IMR-90 (cell line): ENCODE data around the gene PSMA7. TPM values are rescaled to one million over a fixed set of nuclear protein-coding genes. Genes with fewer than 3 reads are reported as not detected.
A peak's percentile ranks its signal among the peaks of the same experiment; 100 is the strongest.

Source experiments
- ATAC-seq: fragments of 200-7000 bp; cut with Tn5 transposase; 2 replicates; pipeline ENCODE4 v1.9.1; 2020; ENCODE audit warnings: low read depth, mild to moderate bottlenecking, moderate library complexity
- BruUV-seq: library from RNA; stranded (reverse); fragments of 400-500 nt; replicated peaks from 2 replicates; lab custom pipeline; 2021; lab: Mats Ljungman, UMichigan
- CTCF ChIA-PET: fragments of 300-600 bp; formaldehyde crosslinking; extraction: SDS; loops from one replicate; lab custom pipeline; 2021; ENCODE audit warnings: antibody characterized with exemption; lab: Yijun Ruan, JAX
- POLR2A ChIA-PET: fragments of 300-600 bp; sonication (Branson Sonifier 250); formaldehyde crosslinking; loops from one replicate; lab custom pipeline; 2022; ENCODE audit warnings: antibody characterized with exemption; ENCODE audit not compliant: unreplicated experiment; lab: Charles Lee
- DNase-seq: peaks from one replicate; pipeline ENCODE4 v3.0.0; 2013
- H2AFZ ChIP-seq: replicated peaks from 2 replicates; pipeline ENCODE3; 2013; ENCODE audit warnings: low read length, mild to moderate bottlenecking; ENCODE audit not compliant: poor library complexity
- H2AK5ac ChIP-seq: 2 replicates; pipeline ENCODE4 v1.6.1; 2013; ENCODE audit warnings: low read depth, low read length, inconsistent platforms
- H2AK9ac ChIP-seq: replicated peaks from 2 replicates; pipeline ENCODE3; 2013; ENCODE audit warnings: mild to moderate bottlenecking, low read depth, low read length, moderate library complexity; ENCODE audit not compliant: poor library complexity
- H2BK120ac ChIP-seq: 2 replicates; pipeline ENCODE4 v1.6.1; 2013; ENCODE audit warnings: low read depth, low read length, inconsistent platforms
- H2BK15ac ChIP-seq: 3 replicates; pipeline ENCODE4 v1.6.1; 2013; ENCODE audit warnings: low read depth, low read length, inconsistent platforms
- H2BK20ac ChIP-seq: 2 replicates; pipeline ENCODE4 v1.6.1; 2013; ENCODE audit warnings: low read depth, mild to moderate bottlenecking, inconsistent platforms, low read length, moderate library complexity
- H2BK5ac ChIP-seq: 2 replicates; pipeline ENCODE4 v1.6.1; 2013; ENCODE audit warnings: mild to moderate bottlenecking, low read depth, low read length, inconsistent platforms; ENCODE audit not compliant: poor library complexity, severe bottlenecking
- H3K14ac ChIP-seq: replicated peaks from 2 replicates; pipeline ENCODE4 v1.6.1; 2013; ENCODE audit warnings: low read depth, low read length, inconsistent platforms
- H3K18ac ChIP-seq: 2 replicates; pipeline ENCODE4 v1.6.1; 2013; ENCODE audit warnings: low read depth, low read length, control low read depth
- H3K23ac ChIP-seq: 2 replicates; pipeline ENCODE4 v1.6.1; 2013; ENCODE audit warnings: low read depth, low read length, inconsistent platforms
- H3K27ac ChIP-seq: 2 replicates; pipeline ENCODE4 v1.5.1; 2013; ENCODE audit warnings: mild to moderate bottlenecking, control low read depth, low read length; ENCODE audit not compliant: insufficient read depth
- H3K27me3 ChIP-seq: 2 replicates; pipeline ENCODE4 v1.6.1; 2013; ENCODE audit warnings: low read length; ENCODE audit not compliant: control insufficient read depth, insufficient read depth
- H3K36me3 ChIP-seq: 2 replicates; pipeline ENCODE4 v1.6.1; 2013; ENCODE audit warnings: low read length, mixed read lengths; ENCODE audit not compliant: control insufficient read depth, insufficient read depth
- H3K4ac ChIP-seq: 2 replicates; pipeline ENCODE4 v1.6.1; 2013; ENCODE audit warnings: low read depth, low read length, inconsistent platforms
- H3K4me1 ChIP-seq: 2 replicates; pipeline ENCODE4 v1.6.1; 2013; ENCODE audit warnings: low read length, mixed read lengths; ENCODE audit not compliant: control insufficient read depth, insufficient read depth
- H3K4me2 ChIP-seq: 2 replicates; pipeline ENCODE4 v1.6.1; 2013; ENCODE audit warnings: low read depth, mild to moderate bottlenecking, control low read depth, low read length, moderate library complexity
- H3K4me3 ChIP-seq: 2 replicates; pipeline ENCODE4 v1.5.1; 2013; ENCODE audit warnings: low read depth, mild to moderate bottlenecking, control low read depth, low read length, moderate library complexity; ENCODE audit not compliant: insufficient read depth
- H3K56ac ChIP-seq: 2 replicates; pipeline ENCODE4 v1.6.1; 2013; ENCODE audit warnings: low read length, inconsistent platforms; ENCODE audit not compliant: insufficient read depth; ENCODE audit errors: extremely low read depth
- H3K79me1 ChIP-seq, 2 experiments: 2 replicates each; pipeline ENCODE4 v1.6.1; 2013; ENCODE audit warnings: low read length in 2 of 2, inconsistent platforms in 1 of 2, low read depth in 1 of 2
- H3K9ac ChIP-seq: 2 replicates; pipeline ENCODE4 v1.6.1; 2013; ENCODE audit warnings: low read depth, low read length, control low read depth
- H3K9me1 ChIP-seq: 2 replicates; pipeline ENCODE4 v1.6.1; 2013; ENCODE audit warnings: low read length, inconsistent platforms; ENCODE audit not compliant: insufficient read depth
- H3K9me3 ChIP-seq: 2 replicates; pipeline ENCODE4 v1.6.1; 2013; ENCODE audit warnings: low read length; ENCODE audit not compliant: control insufficient read depth, insufficient read depth
- H4K20me1 ChIP-seq: 2 replicates; pipeline ENCODE4 v1.6.1; 2013; ENCODE audit warnings: low read length, inconsistent platforms; ENCODE audit not compliant: insufficient read depth
- H4K5ac ChIP-seq: 2 replicates; pipeline ENCODE4 v1.6.1; 2013; ENCODE audit warnings: mild to moderate bottlenecking, low read depth, low read length, control low read depth
- H4K8ac ChIP-seq, 2 experiments: 2 replicates each; pipeline ENCODE4 v1.6.1; 2013; ENCODE audit warnings: low read depth in 2 of 2, low read length in 2 of 2, control low read depth in 1 of 2, inconsistent platforms in 1 of 2
- H4K91ac ChIP-seq: 2 replicates; pipeline ENCODE4 v1.6.1; 2013; ENCODE audit warnings: low read depth, low read length, inconsistent platforms; ENCODE audit not compliant: insufficient read depth
- BHLHE40 ChIP-seq: fragments of 150-350 bp; IDR thresholded peaks from 2 replicates; pipeline ENCODE4 v1.6.1; 2016; ENCODE audit warnings: mild to moderate bottlenecking, low read depth, low read length
- FOS ChIP-seq: fragments of 150-350 bp; IDR thresholded peaks from 2 replicates; pipeline ENCODE4 v1.6.1; 2016; ENCODE audit warnings: low read depth, low read length
- MAFK ChIP-seq: IDR thresholded peaks from 2 replicates; pipeline ENCODE4 v1.6.1; 2012; ENCODE audit warnings: low read depth, low read length, improper control_type of control experiment
- MAZ ChIP-seq: IDR thresholded peaks from 2 replicates; pipeline ENCODE4 v1.6.1; 2012; ENCODE audit warnings: low read depth, mild to moderate bottlenecking, low read length, improper control_type of control experiment, moderate library complexity, borderline replicate concordance
- MXI1 ChIP-seq: IDR thresholded peaks from 2 replicates; pipeline ENCODE4 v1.6.1; 2012; ENCODE audit warnings: low read depth, mild to moderate bottlenecking, low read length, moderate library complexity, borderline replicate concordance
- NFE2L2 ChIP-seq: fragments of 150-350 bp; IDR thresholded peaks from 2 replicates; pipeline ENCODE4 v1.6.1; 2016; ENCODE audit warnings: low read depth, mild to moderate bottlenecking, low read length
- POLR2A ChIP-seq: IDR thresholded peaks from 2 replicates; pipeline ENCODE4 v1.6.1; 2012; ENCODE audit warnings: mild to moderate bottlenecking, low read depth, low read length
- RCOR1 ChIP-seq: IDR thresholded peaks from 2 replicates; pipeline ENCODE4 v1.6.1; 2012; ENCODE audit warnings: mild to moderate bottlenecking, low read length, improper control_type of control experiment; ENCODE audit not compliant: insufficient replicate concordance
- RFX5 ChIP-seq: IDR thresholded peaks from 2 replicates; pipeline ENCODE4 v1.8.0; 2012; ENCODE audit warnings: low read depth, mild to moderate bottlenecking, low read length, moderate library complexity
- SMC3 ChIP-seq: fragments of 150-350 bp; IDR thresholded peaks from 2 replicates; pipeline ENCODE4 v1.6.1; 2016; ENCODE audit warnings: low read depth, mild to moderate bottlenecking, antibody characterized with exemption, low read length, moderate library complexity
- WGBS, 2 experiments: methylation state at CpG; one replicate each; pipeline versions ENCODE4 v1.1.5 to v1.1.7; 2013; ENCODE audit warnings: missing lambda C conversion rate in 2 of 2; ENCODE audit not compliant: insufficient read length in 1 of 2; ENCODE audit errors: extremely low coverage in 2 of 2; 5-methylcytosine and 5-hydroxymethylcytosine counted together
- dilution Hi-C: fragments of 300-500 bp; cut with HindIII; formaldehyde crosslinking; loops from one replicate; pipeline ENCODE4 v1.14.3; 2018; ENCODE audit warnings: low sequenced_read_pairs; ENCODE audit not compliant: unreplicated experiment
- in situ Hi-C: fragments of 300-500 bp; cut with MboI; formaldehyde crosslinking; loops from 3 replicates; pipeline ENCODE4 v1.14.3; 2019; ENCODE audit warnings: low sequenced_read_pairs, inconsistent platforms, mixed read lengths
- intact Hi-C: fragments of 100-400 bp; cut with micrococcal nuclease; formaldehyde crosslinking; loops from 2 replicates; pipeline ENCODE4 v1.10.0; 2022
- polyA plus RNA-seq, 3 experiments: library from polyadenylated mRNA; depleted of rRNA; stranded (reverse); fragments of >200 nt; gene quantifications; 2 replicates each; pipeline ENCODE4 v1.2.3, GENCODE V29; 2012; ENCODE audit warnings: low replicate concordance in 1 of 3
- total RNA-seq: library from RNA; depleted of rRNA; stranded (reverse); fragments of >200 nt; gene quantifications from 2 replicates; pipeline ENCODE4 v1.2.3, GENCODE V29; 2012
- TF ChIP-seq, protein P1 (sequence below): conservative IDR thresholded peaks from 2 replicates; pipeline ENCODE4 v1.5.1; 2012; ENCODE audit warnings: mild to moderate bottlenecking, low read depth, low read length, improper control_type of control experiment
- TF ChIP-seq, protein P2 (sequence below): fragments of 150-350 bp; IDR thresholded peaks from 2 replicates; pipeline ENCODE4 v1.6.1; 2017; ENCODE audit warnings: mild to moderate bottlenecking, antibody characterized with exemption, low read length, low read depth
- TF ChIP-seq, protein P3 (sequence below): fragments of 150-350 bp; IDR thresholded peaks from 2 replicates; pipeline ENCODE4 v1.6.1; 2016; ENCODE audit warnings: low read depth, mild to moderate bottlenecking, low read length, moderate library complexity, borderline replicate concordance

PSMA7 gene
- total and polyA plus RNA-seq, 2 of the 4 experiments (the other 2 are of a cell fraction), result 417 to 458 TPM

DNA sequence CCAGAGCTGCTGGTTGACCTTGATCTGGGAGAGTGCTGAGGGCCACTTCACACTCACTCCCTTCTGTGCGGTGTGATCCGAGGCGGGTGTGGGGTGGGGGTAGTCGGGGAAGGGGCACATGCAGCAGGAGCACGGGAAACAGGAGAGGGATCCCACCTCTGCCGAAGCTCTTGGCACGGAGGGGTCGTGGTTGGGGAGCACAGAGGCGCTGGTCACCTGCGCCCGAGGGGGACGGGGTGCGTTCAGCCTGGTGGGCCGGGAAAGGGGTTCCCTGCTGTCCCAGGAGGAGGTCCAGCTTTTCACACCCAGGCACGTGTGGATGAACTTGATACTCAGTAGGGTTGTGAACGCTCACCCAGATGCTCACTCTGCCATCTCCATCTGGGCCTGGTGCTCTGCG lies 17.7 kb upstream of the PSMA7 start:
- no peak overlapping the region for H4K8ac ChIP-seq
- H3K36me3 ChIP-seq, result peaks cover 48% of the 10 kb centered on the region
- WGBS, 2 experiments, result 86% methylated on average over 1 of the region's 17 CpGs; no CpG with 5 or more reads in 1 of the 2 experiments
- no peak overlapping the region for H3K27ac ChIP-seq
- H4K20me1 ChIP-seq, result peaks cover 43% of the 10 kb centered on the region
- no peak overlapping the region for H3K9ac ChIP-seq
- H4K5ac ChIP-seq, result no peak overlapping the region
- no peak overlapping the region for H3K56ac ChIP-seq
- H3K9me3 ChIP-seq, result no peaks in the 10 kb centered on the region
- H3K4ac ChIP-seq, result no peak overlapping the region
- dilution Hi-C loops (no loop called here), in situ Hi-C loops (no loop called here), intact Hi-C loops (no loop called here)
- no peak overlapping the region for H3K4me3 ChIP-seq
- no peak overlapping the region; the same call in 1 of the 2 replicates for H3K14ac ChIP-seq
- ATAC-seq (no peak), DNase-seq (no peak)
- no peaks in the 10 kb centered on the region for H3K27me3 ChIP-seq
- H3K9me1 ChIP-seq, result peaks cover 16% of the 10 kb centered on the region; the same call in 1 of the 2 replicates
- no peak overlapping the region for H2BK15ac ChIP-seq
- H3K79me1 ChIP-seq, result peaks cover 9 to 55% of the 10 kb centered on the region in 2 experiments
- no peak overlapping the region for H3K18ac ChIP-seq
- H3K23ac ChIP-seq, result 0 out of 2 replicates have a peak overlapping the region, but pooled peaks have one; percentile 59
- H4K91ac ChIP-seq, result no peak overlapping the region
- H2AFZ ChIP-seq, result peak overlapping the region; percentile 49
- TF ChIP-seq, protein P1, sequence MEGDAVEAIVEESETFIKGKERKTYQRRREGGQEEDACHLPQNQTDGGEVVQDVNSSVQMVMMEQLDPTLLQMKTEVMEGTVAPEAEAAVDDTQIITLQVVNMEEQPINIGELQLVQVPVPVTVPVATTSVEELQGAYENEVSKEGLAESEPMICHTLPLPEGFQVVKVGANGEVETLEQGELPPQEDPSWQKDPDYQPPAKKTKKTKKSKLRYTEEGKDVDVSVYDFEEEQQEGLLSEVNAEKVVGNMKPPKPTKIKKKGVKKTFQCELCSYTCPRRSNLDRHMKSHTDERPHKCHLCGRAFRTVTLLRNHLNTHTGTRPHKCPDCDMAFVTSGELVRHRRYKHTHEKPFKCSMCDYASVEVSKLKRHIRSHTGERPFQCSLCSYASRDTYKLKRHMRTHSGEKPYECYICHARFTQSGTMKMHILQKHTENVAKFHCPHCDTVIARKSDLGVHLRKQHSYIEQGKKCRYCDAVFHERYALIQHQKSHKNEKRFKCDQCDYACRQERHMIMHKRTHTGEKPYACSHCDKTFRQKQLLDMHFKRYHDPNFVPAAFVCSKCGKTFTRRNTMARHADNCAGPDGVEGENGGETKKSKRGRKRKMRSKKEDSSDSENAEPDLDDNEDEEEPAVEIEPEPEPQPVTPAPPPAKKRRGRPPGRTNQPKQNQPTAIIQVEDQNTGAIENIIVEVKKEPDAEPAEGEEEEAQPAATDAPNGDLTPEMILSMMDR, result no peak
- TF ChIP-seq FOS, result no peak
- no peak for TF ChIP-seq POLR2A
- no peak for TF ChIP-seq NFE2L2
- no peak for TF ChIP-seq RFX5
- TF ChIP-seq, protein P2, sequence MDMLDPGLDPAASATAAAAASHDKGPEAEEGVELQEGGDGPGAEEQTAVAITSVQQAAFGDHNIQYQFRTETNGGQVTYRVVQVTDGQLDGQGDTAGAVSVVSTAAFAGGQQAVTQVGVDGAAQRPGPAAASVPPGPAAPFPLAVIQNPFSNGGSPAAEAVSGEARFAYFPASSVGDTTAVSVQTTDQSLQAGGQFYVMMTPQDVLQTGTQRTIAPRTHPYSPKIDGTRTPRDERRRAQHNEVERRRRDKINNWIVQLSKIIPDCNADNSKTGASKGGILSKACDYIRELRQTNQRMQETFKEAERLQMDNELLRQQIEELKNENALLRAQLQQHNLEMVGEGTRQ, result no peak
- no peak for TF ChIP-seq MAZ
- TF ChIP-seq SMC3, result no peak
- no peak for TF ChIP-seq BHLHE40
- no peak for TF ChIP-seq MAFK
- TF ChIP-seq, protein P3, sequence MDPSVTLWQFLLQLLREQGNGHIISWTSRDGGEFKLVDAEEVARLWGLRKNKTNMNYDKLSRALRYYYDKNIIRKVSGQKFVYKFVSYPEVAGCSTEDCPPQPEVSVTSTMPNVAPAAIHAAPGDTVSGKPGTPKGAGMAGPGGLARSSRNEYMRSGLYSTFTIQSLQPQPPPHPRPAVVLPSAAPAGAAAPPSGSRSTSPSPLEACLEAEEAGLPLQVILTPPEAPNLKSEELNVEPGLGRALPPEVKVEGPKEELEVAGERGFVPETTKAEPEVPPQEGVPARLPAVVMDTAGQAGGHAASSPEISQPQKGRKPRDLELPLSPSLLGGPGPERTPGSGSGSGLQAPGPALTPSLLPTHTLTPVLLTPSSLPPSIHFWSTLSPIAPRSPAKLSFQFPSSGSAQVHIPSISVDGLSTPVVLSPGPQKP, result no peak
- TF ChIP-seq MXI1, result no peak
- no peak for TF ChIP-seq RCOR1
- peaks cover 7% of the 10 kb centered on the region for H3K4me1 ChIP-seq
- no TSS peak for BruUV-seq
- ChIA-PET CTCF (no interaction called here), POLR2A (no interaction called here)
- H2BK5ac ChIP-seq, result peak overlapping the region; percentile 41
- peak overlapping the region; percentile 72 for H2AK9ac ChIP-seq
- H2BK20ac ChIP-seq, result no peak overlapping the region
- H2AK5ac ChIP-seq, result peak overlapping the region; percentile 51; the same call in 1 of the 2 replicates
- H3K4me2 ChIP-seq, result no peak overlapping the region
- no peak overlapping the region for H2BK120ac ChIP-seq
